ENCODE measurements around the gene HOXA2. TPM values are rescaled to one million over a fixed set of nuclear protein-coding genes. Genes with fewer than 3 reads are reported as not detected.

Gene HOXA2
- total RNA-seq, 2 experiments from 2014 or later: 0.25 to 0.42 TPM

- CTCF ChIA-PET (ENCODE audit: unreplicated experiment): no interaction called here
- Histone ChIP-seq H4K20me1 (ENCODE audit: insufficient read depth, low read length) (no peaks in the 10 kb centered on the region), H3K9me3 (ENCODE audit: low read length) (no peaks in the 10 kb centered on the region), H3K36me3 (ENCODE audit: insufficient read depth, low read length) (no peaks in the 10 kb centered on the region), H3K4me1 (ENCODE audit: insufficient read depth, low read length, poor library complexity, severe bottlenecking) (no peaks in the 10 kb centered on the region), H3K9me2 (ENCODE audit: insufficient read depth, low read length) (no peaks in the 10 kb centered on the region), H3K4me2 (ENCODE audit: low read length) (no peak overlapping the region), H3K79me2 (ENCODE audit: insufficient read depth, low read depth, low read length) (no peaks in the 10 kb centered on the region), H3K27ac (ENCODE audit: low read depth, low read length, poor library complexity, severe bottlenecking) (no peak overlapping the region), H2AFZ (ENCODE audit: low read length) (no peak overlapping the region), H3K4me3 (ENCODE audit: low read depth, low read length, poor library complexity, severe bottlenecking) (no peak overlapping the region)
- no peak for DNase-seq (ENCODE audit: low spot score)
- no TSS peak for BruUV-seq (replicated peaks)
- POLR2A ChIA-PET: interaction anchor here (0.6 to 1.4 kb wide), 3 partner anchors 8 to 459 kb away, joined by 3 to 4 read pairs (median 3); no protein-coding TSS in a partner anchor
- no peak for TF ChIP-seq EZH2phosphoT487 (IDR thresholded peaks at IDR 0.05; ENCODE audit: borderline replicate concordance, low read depth, low read length)
- TF ChIP-seq, protein P1, sequence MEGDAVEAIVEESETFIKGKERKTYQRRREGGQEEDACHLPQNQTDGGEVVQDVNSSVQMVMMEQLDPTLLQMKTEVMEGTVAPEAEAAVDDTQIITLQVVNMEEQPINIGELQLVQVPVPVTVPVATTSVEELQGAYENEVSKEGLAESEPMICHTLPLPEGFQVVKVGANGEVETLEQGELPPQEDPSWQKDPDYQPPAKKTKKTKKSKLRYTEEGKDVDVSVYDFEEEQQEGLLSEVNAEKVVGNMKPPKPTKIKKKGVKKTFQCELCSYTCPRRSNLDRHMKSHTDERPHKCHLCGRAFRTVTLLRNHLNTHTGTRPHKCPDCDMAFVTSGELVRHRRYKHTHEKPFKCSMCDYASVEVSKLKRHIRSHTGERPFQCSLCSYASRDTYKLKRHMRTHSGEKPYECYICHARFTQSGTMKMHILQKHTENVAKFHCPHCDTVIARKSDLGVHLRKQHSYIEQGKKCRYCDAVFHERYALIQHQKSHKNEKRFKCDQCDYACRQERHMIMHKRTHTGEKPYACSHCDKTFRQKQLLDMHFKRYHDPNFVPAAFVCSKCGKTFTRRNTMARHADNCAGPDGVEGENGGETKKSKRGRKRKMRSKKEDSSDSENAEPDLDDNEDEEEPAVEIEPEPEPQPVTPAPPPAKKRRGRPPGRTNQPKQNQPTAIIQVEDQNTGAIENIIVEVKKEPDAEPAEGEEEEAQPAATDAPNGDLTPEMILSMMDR (conservative IDR thresholded peaks at IDR 0.05; ENCODE audit: low read length): no peak
- intact Hi-C loops (cut with micrococcal nuclease; ENCODE audit: unreplicated experiment): no loop called here
Measured at GRCh38 chr7:27065709-27066108, 36.8 kb downstream of the HOXA2 start.

- Histone ChIP-seq H2AFZ (ENCODE audit: low read length) (no peak overlapping the region), H3K4me2 (ENCODE audit: low read length) (no peak overlapping the region), H4K20me1 (ENCODE audit: insufficient read depth, low read length) (no peaks in the 10 kb centered on the region), H3K79me2 (ENCODE audit: insufficient read depth, low read depth, low read length) (no peaks in the 10 kb centered on the region), H3K9me3 (ENCODE audit: low read length) (no peaks in the 10 kb centered on the region), H3K4me1 (ENCODE audit: insufficient read depth, low read length, poor library complexity, severe bottlenecking) (no peaks in the 10 kb centered on the region), H3K9me2 (ENCODE audit: insufficient read depth, low read length) (no peaks in the 10 kb centered on the region), H3K36me3 (ENCODE audit: insufficient read depth, low read length) (no peaks in the 10 kb centered on the region), H3K4me3 (ENCODE audit: low read depth, low read length, poor library complexity, severe bottlenecking) (no peak overlapping the region), H3K27ac (ENCODE audit: low read depth, low read length, poor library complexity, severe bottlenecking) (no peak overlapping the region)
- no TSS peak for BruUV-seq (replicated peaks)
- ChIA-PET CTCF (ENCODE audit: unreplicated experiment) (no interaction called here), POLR2A (interaction anchor here (0.9 to 1.4 kb wide), 2 partner anchors 9 to 20 kb away, joined by 3 read pairs; no protein-coding TSS in a partner anchor)
- TF ChIP-seq EZH2phosphoT487 (IDR thresholded peaks at IDR 0.05; ENCODE audit: borderline replicate concordance, low read depth, low read length): no peak
- TF ChIP-seq, protein P1 (conservative IDR thresholded peaks at IDR 0.05; ENCODE audit: low read length): no peak
- intact Hi-C loops (cut with micrococcal nuclease; ENCODE audit: unreplicated experiment): no loop called here
- no peak for DNase-seq (ENCODE audit: low spot score)
Measured at GRCh38 chr7:27064661-27065060, 37.8 kb downstream of the HOXA2 start.

DNA sequence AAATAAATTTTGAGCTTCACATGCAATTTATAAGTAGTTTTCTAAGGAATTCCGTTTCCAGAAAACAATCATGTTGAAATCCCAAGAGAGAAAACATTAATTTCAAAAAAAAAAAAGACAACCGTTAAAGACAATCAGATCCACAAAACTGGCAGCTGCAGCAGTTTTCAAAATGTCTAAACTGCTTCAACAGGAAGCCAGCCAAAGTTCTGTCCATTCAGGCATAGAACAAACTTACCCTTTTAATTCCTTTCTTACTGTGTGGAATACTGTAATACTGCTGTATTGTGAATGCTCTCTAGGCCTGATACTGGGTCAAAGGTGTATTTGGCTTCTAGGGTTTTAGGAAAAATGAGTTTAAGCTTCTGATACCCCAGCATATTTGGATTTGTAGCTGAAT, 38.3 kb downstream of the HOXA2 start:
- H3K4me3 ChIP-seq (ENCODE audit: low read depth, low read length, poor library complexity, severe bottlenecking): no peak overlapping the region

More for the DNA sequence above, 38.3 kb downstream of the HOXA2 start:
- H2AFZ ChIP-seq (ENCODE audit: low read length): no peak overlapping the region
- no peak overlapping the region for H3K4me2 ChIP-seq (ENCODE audit: low read length)
- no peak for DNase-seq (ENCODE audit: low spot score)
- ChIA-PET CTCF (ENCODE audit: unreplicated experiment) (interaction anchor here (0.6 kb wide), 1 partner anchor 193 kb away, joined by 3 read pairs; no protein-coding TSS in a partner anchor), POLR2A (interaction anchor here (0.6 to 1.4 kb wide), 6 partner anchors 10 to 912 kb away, joined by 3 to 4 read pairs (median 3); no protein-coding TSS in a partner anchor)
- H3K9me2 ChIP-seq (ENCODE audit: insufficient read depth, low read length): no peaks in the 10 kb centered on the region
- no peaks in the 10 kb centered on the region for H4K20me1 ChIP-seq (ENCODE audit: insufficient read depth, low read length)
- H3K36me3 ChIP-seq (ENCODE audit: insufficient read depth, low read length): no peaks in the 10 kb centered on the region
- BruUV-seq (replicated peaks): no TSS peak
- no peaks in the 10 kb centered on the region for H3K79me2 ChIP-seq (ENCODE audit: insufficient read depth, low read depth, low read length)
- intact Hi-C loops (cut with micrococcal nuclease; ENCODE audit: unreplicated experiment): no loop called here
- TF ChIP-seq, protein P1 (conservative IDR thresholded peaks at IDR 0.05; ENCODE audit: low read length): no peak
- TF ChIP-seq EZH2phosphoT487 (IDR thresholded peaks at IDR 0.05; ENCODE audit: borderline replicate concordance, low read depth, low read length): no peak
- H3K9me3 ChIP-seq (ENCODE audit: low read length): no peaks in the 10 kb centered on the region
- no peak overlapping the region for H3K27ac ChIP-seq (ENCODE audit: low read depth, low read length, poor library complexity, severe bottlenecking)
- H3K4me1 ChIP-seq (ENCODE audit: insufficient read depth, low read length, poor library complexity, severe bottlenecking): no peaks in the 10 kb centered on the region

Data from OCI-LY7 (cell line).